Upper lobe of right lung (tissue), 1 donor: Measurements from ENCODE around the gene CPLX4. TPM values are rescaled to one million over a fixed set of nuclear protein-coding genes. Genes with fewer than 3 reads are reported as not detected.
"Not testable (repeated sequence)": the region's sequence is repeated elsewhere in the genome, so short reads cannot be mapped to it uniquely, and the experiment has no call there.

ENCODE experiments used
- ATAC-seq: fragments of 200-7000 bp; cut with Tn5 transposase; one replicate; pipeline ENCODE4 v1.9.1; 2020; ENCODE audit warnings: mild to moderate bottlenecking, moderate library complexity
- DNase-seq: peaks from one replicate; pipeline ENCODE4 v3.0.0-alpha.2; 2020
- H3K27ac ChIP-seq: fragments of 200-600 bp; one replicate; pipeline ENCODE4 v1.8.0; 2022
- H3K27me3 ChIP-seq: fragments of 200-600 bp; one replicate; pipeline ENCODE4 v1.8.0; 2022; ENCODE audit warnings: mild to moderate bottlenecking
- H3K36me3 ChIP-seq: fragments of 200-600 bp; one replicate; pipeline ENCODE4 v1.8.0; 2022
- H3K4me1 ChIP-seq: fragments of 200-600 bp; one replicate; pipeline ENCODE4 v1.8.0; 2022
- H3K4me3 ChIP-seq: fragments of 200-600 bp; one replicate; pipeline ENCODE4 v1.8.0; 2022; ENCODE audit warnings: mild to moderate bottlenecking
- H3K9me3 ChIP-seq: fragments of 200-600 bp; one replicate; pipeline ENCODE4 v1.8.0; 2022
- intact Hi-C: fragments of 100-400 bp; cut with DNase I; formaldehyde crosslinking; loops from one replicate; pipeline ENCODE4 v1.11.0; 2022
- total RNA-seq: library from RNA; stranded (reverse); fragmentation: NEBNext Ultra II Directional; extraction: Animal tissue kit (Norgen Biotek cat#: 25700); gene quantifications from one replicate; pipeline ENCODE4 v1.2.1, GENCODE V29; 2021
- TF ChIP-seq, protein P1 (sequence below): fragments of 200-600 bp; IDR thresholded peaks from one replicate; pipeline ENCODE4 v1.8.0; 2022; ENCODE audit warnings: antibody characterized with exemption
- donor health status: DM: no; HTN: yes; CAD: no; lungs with severe emphysema.

Gene CPLX4
- total RNA-seq, 1 donor from 2014 or later = not detected

- Histone ChIP-seq H3K27me3 (peaks cover 63% of the 10 kb centered on the region), H3K27ac (no peak overlapping the region), H3K4me3 (no peak overlapping the region), H3K4me1 (peaks cover 5% of the 10 kb centered on the region), H3K36me3 (no peaks in the 10 kb centered on the region), H3K9me3 (no peaks in the 10 kb centered on the region)
- intact Hi-C loops = no loop called here
- TF ChIP-seq, protein P1, sequence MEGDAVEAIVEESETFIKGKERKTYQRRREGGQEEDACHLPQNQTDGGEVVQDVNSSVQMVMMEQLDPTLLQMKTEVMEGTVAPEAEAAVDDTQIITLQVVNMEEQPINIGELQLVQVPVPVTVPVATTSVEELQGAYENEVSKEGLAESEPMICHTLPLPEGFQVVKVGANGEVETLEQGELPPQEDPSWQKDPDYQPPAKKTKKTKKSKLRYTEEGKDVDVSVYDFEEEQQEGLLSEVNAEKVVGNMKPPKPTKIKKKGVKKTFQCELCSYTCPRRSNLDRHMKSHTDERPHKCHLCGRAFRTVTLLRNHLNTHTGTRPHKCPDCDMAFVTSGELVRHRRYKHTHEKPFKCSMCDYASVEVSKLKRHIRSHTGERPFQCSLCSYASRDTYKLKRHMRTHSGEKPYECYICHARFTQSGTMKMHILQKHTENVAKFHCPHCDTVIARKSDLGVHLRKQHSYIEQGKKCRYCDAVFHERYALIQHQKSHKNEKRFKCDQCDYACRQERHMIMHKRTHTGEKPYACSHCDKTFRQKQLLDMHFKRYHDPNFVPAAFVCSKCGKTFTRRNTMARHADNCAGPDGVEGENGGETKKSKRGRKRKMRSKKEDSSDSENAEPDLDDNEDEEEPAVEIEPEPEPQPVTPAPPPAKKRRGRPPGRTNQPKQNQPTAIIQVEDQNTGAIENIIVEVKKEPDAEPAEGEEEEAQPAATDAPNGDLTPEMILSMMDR = no peak
- ATAC-seq = no peak
- no peak for DNase-seq
Measured at GRCh38 chr18:59263661-59264060, 54.8 kb downstream of the CPLX4 start.

DNA sequence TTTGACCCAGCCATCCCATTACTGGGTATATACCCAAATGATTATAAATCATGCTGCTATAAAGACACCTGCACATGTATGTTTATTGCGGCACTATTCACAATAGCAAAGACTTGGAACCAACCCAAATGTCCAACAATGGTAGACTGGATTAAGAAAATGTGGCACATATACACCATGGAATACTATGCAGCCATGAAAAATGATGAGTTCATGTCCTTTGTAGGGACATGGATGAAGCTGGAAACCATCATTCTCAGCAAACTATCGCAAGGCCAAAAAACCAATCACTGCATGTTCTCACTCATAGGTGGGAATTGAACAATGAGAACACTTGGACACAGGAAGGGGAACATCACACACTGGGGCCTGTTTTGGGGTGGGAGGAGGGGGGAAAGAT, 56.2 kb downstream of the CPLX4 start:
- H3K4me3 ChIP-seq, H3K27ac ChIP-seq, DNase-seq, ATAC-seq, H3K9me3 ChIP-seq, intact Hi-C loops, H3K4me1 ChIP-seq, H3K36me3 ChIP-seq: not testable (repeated sequence)
- H3K27me3 ChIP-seq = peaks cover 49% of the 10 kb centered on the region

DNA sequence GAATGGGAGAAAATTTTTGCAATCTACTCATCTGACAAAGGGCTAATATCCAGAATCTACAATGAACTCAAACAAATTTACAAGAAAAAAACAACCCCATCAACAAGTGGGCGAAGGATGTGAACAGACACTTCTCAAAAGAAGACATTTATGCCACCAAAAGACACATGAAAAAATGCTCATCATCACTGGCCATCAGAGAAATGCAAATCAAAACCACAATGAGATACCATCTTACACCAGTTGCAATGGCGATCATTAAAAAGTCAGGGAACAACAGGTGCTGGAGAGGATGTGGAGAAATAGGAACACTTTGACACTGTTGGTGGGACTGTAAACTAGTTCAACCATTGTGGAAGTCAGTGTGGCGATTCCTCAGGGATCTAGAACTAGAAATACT, 56.6 kb downstream of the CPLX4 start:
- H3K4me1 ChIP-seq, H3K27ac ChIP-seq, intact Hi-C loops, H3K36me3 ChIP-seq, ATAC-seq, H3K4me3 ChIP-seq, H3K9me3 ChIP-seq, DNase-seq: not testable (repeated sequence)
- H3K27me3 ChIP-seq = peaks cover 46% of the 10 kb centered on the region

GRCh38 chr18:59255491-59255890, 63.0 kb downstream of the CPLX4 start:
- DNase-seq, intact Hi-C loops, ATAC-seq: not testable (repeated sequence)

GRCh38 chr18:59249199-59249774, 69.2 kb downstream of the CPLX4 start:
- no peaks in the 10 kb centered on the region for H3K4me1 ChIP-seq
- no peaks in the 10 kb centered on the region for H3K9me3 ChIP-seq
- ATAC-seq = peak; percentile 65
- H3K27ac ChIP-seq = no peak overlapping the region
- H3K4me3 ChIP-seq = no peak overlapping the region
- H3K27me3 ChIP-seq = peaks cover 14% of the 10 kb centered on the region
- no peaks in the 10 kb centered on the region for H3K36me3 ChIP-seq
- DNase-seq = no peak
- intact Hi-C loops = no loop called here
- TF ChIP-seq, protein P1 = peak; percentile 69

More at GRCh38 chr18:59255491-59255890, 63.0 kb downstream of the CPLX4 start:
- not testable (repeated sequence) for H3K36me3 ChIP-seq, H3K27me3 ChIP-seq, H3K9me3 ChIP-seq, H3K4me3 ChIP-seq, H3K4me1 ChIP-seq, H3K27ac ChIP-seq

GRCh38 chr18:59246796-59247195, 71.7 kb downstream of the CPLX4 start:
- ATAC-seq (no peak), DNase-seq (no peak)
- Histone ChIP-seq H3K4me3 (no peak overlapping the region), H3K9me3 (no peaks in the 10 kb centered on the region), H3K27me3 (peaks cover 19% of the 10 kb centered on the region), H3K4me1 (no peaks in the 10 kb centered on the region), H3K36me3 (no peaks in the 10 kb centered on the region), H3K27ac (no peak overlapping the region)
- intact Hi-C loops = no loop called here
- TF ChIP-seq, protein P1 = no peak

Other genes starting within 250 kb of the CPLX4 start
- 66.8 TPM for gene SEC11C, start 178.8 kb downstream of the CPLX4 start, total RNA-seq
- gene GRP, start 98.5 kb downstream of the CPLX4 start, total RNA-seq = not detected
- not detected for gene RAX, start 45.2 kb downstream of the CPLX4 start, total RNA-seq
- gene LMAN1, start 40.6 kb upstream of the CPLX4 start, total RNA-seq = 63.1 TPM